Right atrium auricular region (tissue), 2 donors: ENCODE data around the gene GPR39. TPM values are rescaled to one million over a fixed set of nuclear protein-coding genes. Genes with fewer than 3 reads are reported as not detected.

ENCODE experiments used
- DNase-seq: peaks from one replicate; pipeline ENCODE4 v3.0.0-alpha.2; 2019; ENCODE audit warnings: low spot score
- H3K27ac ChIP-seq, 2 donors: fragments of 200-600 bp; sonication (generic); 1 replicate in 1 of 2; 2 replicates in 1 of 2; pipeline ENCODE4 v1.5.1; 2016 to 2019
- H3K27me3 ChIP-seq, 2 donors: fragments of 200-600 bp; sonication (generic); one replicate each; pipeline versions ENCODE4 v1.5.1 to v1.6.0; 2017 to 2019
- H3K36me3 ChIP-seq: fragments of 200-600 bp; sonication (generic); one replicate; pipeline ENCODE4 v1.5.1; 2016
- H3K4me1 ChIP-seq, 2 donors: fragments of 200-600 bp; sonication (generic); one replicate each; pipeline versions ENCODE4 v1.5.1 to v1.6.0; 2017 to 2019
- H3K4me3 ChIP-seq, 2 donors: fragments of 200-600 bp; sonication (generic); 1 replicate in 1 of 2; 2 replicates in 1 of 2; pipeline ENCODE4 v1.5.1; 2017 to 2019; ENCODE audit warnings: mild to moderate bottlenecking in 1 of 2, moderate library complexity in 1 of 2
- H3K9me3 ChIP-seq, 2 donors: fragments of 200-600 bp; sonication (generic); one replicate each; pipeline ENCODE4 v1.5.1; 2019
- CTCF ChIP-seq, 2 donors: fragments of 200-600 bp; sonication (generic); IDR thresholded peaks; one replicate each; pipeline ENCODE4 v1.5.1; 2019; ENCODE audit warnings: antibody characterized with exemption in 2 of 2
- total RNA-seq, 2 donors: library from RNA; depleted of rRNA; stranded (reverse); fragments of >200 nt; gene quantifications; one replicate each; pipeline ENCODE4 v1.1.0, GENCODE V29; 2016

Gene GPR39
- total RNA-seq, 2 donors from 2014 or later = 1.0 TPM; not detected in 1

- Histone ChIP-seq H3K27ac (no peak overlapping the region), H3K4me1 (no peaks in the 10 kb centered on the region), H3K27me3 (no peaks in the 10 kb centered on the region), H3K36me3 (no peaks in the 10 kb centered on the region), H3K4me3 (no peak overlapping the region), H3K9me3 (no peaks in the 10 kb centered on the region)
- DNase-seq = no peak
- no peak for TF ChIP-seq CTCF (IDR thresholded peaks at IDR 0.05)
These were observed 10.1 kb downstream of the GPR39 start for GRCh38 chr2:132426656-132427055.

GRCh38 chr2:132429351-132429750, 12.7 kb downstream of the GPR39 start:
- H3K9me3 ChIP-seq = no peaks in the 10 kb centered on the region
- H3K27ac ChIP-seq = no peak overlapping the region
- H3K27me3 ChIP-seq = no peaks in the 10 kb centered on the region
- no peak for DNase-seq
- no peaks in the 10 kb centered on the region for H3K36me3 ChIP-seq
- H3K4me3 ChIP-seq = no peak overlapping the region
- TF ChIP-seq CTCF (IDR thresholded peaks at IDR 0.05) = no peak
- H3K4me1 ChIP-seq = no peaks in the 10 kb centered on the region

GRCh38 chr2:132429941-132430573, 13.5 kb downstream of the GPR39 start:
- TF ChIP-seq CTCF (IDR thresholded peaks at IDR 0.05) = no peak
- Histone ChIP-seq H3K4me3 (no peak overlapping the region), H3K36me3 (no peaks in the 10 kb centered on the region), H3K9me3 (no peaks in the 10 kb centered on the region), H3K4me1 (no peaks in the 10 kb centered on the region), H3K27me3 (no peaks in the 10 kb centered on the region), H3K27ac (no peak overlapping the region)
- DNase-seq = no peak

DNA sequence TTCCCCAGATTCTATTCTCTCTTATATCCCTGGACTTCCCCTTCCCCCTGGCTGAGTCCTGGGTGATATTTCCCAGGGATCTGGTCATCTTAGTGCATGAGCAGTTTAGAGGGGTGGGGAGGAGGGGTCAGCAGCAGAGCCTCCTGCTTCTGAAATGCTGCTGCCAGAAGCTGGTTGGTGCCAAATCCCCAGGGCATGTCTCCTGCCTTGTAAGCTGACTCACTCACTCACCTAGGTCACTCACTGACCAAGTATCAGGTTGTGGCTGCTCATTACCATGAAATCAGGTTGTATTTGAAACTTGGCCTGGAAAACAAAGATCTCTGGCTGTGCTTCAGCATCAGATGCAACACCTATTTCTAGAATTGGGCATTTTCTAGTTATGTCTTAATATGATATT, 14.3 kb downstream of the GPR39 start:
- Histone ChIP-seq H3K27ac (no peak overlapping the region), H3K4me1 (no peaks in the 10 kb centered on the region), H3K27me3 (no peaks in the 10 kb centered on the region), H3K4me3 (no peak overlapping the region), H3K36me3 (no peaks in the 10 kb centered on the region), H3K9me3 (no peaks in the 10 kb centered on the region)
- no peak for DNase-seq
- no peak for TF ChIP-seq CTCF (IDR thresholded peaks at IDR 0.05)

GRCh38 chr2:132437852-132438669, 21.5 kb downstream of the GPR39 start:
- Histone ChIP-seq H3K27me3 (no peaks in the 10 kb centered on the region), H3K4me3 (no peak overlapping the region), H3K36me3 (no peaks in the 10 kb centered on the region), H3K27ac (no peak overlapping the region), H3K4me1 (no peaks in the 10 kb centered on the region), H3K9me3 (no peaks in the 10 kb centered on the region)
- no peak for TF ChIP-seq CTCF (IDR thresholded peaks at IDR 0.05)
- DNase-seq = no peak
